Glomerular visceral epithelial cell (primary cell): ENCODE measurements around the gene LHX2.

Experiments
- DNase-seq: peaks from one replicate; pipeline ENCODE4 v3.0.0-alpha.2; 2016; ENCODE audit errors: extremely low spot score

The LHX2 gene

GRCh38 chr9:123999661-124000060, 11.9 kb upstream of the LHX2 start:
- no peak for DNase-seq

- no peak for DNase-seq
Observed at GRCh38 chr9:124000161-124000783, 11.3 kb upstream of the LHX2 start.

DNA sequence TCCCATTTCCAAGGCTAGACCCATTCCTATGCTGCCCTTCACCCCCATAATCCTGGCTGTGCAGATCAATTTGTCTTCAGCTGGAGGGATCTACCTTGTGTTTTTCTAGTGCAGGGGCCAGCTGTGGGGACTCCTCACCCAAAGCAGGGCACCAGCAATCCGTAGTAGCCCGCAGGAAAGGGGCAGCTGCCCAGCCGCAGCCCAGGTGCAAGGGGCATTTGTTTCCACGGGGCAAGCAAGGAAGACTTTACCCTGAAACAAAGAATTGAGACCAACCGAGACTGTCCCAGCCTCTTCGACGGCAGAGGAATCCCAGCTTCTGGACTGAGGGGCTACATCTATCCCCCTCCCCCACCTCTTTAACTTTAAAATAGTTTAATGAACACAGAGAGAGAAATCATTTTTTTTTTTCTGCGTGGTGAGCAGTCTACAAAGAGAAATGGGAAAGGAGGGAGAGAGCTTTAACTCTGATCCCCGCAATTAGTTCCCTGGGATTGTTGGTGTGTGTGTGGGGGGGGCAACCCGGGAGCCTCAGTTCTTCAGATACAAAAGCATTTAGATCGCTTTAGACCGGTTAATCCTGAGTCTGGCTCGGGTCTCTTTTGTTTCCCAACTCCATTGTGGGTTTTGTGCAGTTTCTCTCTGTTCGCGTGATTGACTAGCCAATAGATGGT, 10.6 kb upstream of the LHX2 start:
- DNase-seq = no peak

DNA sequence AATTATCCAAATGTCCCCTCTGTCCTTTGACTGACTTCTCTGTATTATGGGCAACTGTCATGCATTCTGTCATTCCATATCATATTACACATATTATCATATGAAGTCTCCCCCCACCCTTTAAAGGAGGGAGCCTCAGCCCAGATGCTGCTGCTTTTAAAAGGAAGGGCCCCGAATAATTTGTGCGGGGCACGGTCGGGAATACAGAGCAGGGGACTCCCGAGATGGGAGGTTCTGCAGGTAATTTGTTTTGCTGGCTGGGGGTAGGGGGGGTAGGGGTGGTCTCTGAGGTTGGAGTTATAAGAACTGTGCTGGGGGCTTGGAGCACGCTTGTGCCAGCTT, 10.1 kb upstream of the LHX2 start:
- DNase-seq = no peak

DNA sequence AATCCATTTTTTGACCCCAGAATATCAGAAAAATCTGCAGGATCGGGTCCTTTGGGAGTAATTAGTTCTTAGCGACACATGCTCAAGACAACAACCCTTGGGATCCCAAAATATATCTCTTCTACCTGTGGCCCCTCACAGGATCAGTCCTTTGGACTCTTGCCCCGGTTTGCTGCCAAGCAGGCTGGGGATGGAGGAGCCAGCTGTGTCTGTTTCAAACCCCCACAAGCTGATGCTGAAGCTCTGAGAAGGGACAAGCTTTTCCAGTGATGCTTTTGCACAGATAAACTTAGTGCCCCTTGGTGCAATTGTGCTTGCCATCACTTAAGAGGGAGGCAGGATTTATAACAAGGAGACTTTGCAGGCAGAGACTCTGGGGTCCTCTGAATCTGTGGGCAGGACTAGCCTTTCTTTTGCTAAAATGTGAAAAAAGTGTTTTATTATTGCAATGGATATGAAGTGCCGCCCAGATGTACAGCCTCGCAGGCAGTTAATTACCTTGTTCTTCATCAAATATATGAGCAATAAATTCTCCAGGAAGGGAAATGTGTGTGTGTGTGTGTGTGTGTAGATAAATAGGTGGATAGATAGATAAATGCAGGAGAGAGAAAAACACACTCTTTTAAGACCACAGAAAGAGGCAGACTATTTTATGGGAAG, 9.6 kb upstream of the LHX2 start:
- no peak for DNase-seq

GRCh38 chr9:124003636-124004349, 7.8 kb upstream of the LHX2 start:
- no peak for DNase-seq

- no peak for DNase-seq
Observed at GRCh38 chr9:124004593-124004992, 7.0 kb upstream of the LHX2 start.

- no peak for DNase-seq
Observed at GRCh38 chr9:124005029-124005771, 6.4 kb upstream of the LHX2 start.

GRCh38 chr9:124006448-124007361, 4.9 kb upstream of the LHX2 start:
- no peak for DNase-seq

GRCh38 chr9:124007565-124008302, 3.8 kb upstream of the LHX2 start:
- DNase-seq = no peak

DNA sequence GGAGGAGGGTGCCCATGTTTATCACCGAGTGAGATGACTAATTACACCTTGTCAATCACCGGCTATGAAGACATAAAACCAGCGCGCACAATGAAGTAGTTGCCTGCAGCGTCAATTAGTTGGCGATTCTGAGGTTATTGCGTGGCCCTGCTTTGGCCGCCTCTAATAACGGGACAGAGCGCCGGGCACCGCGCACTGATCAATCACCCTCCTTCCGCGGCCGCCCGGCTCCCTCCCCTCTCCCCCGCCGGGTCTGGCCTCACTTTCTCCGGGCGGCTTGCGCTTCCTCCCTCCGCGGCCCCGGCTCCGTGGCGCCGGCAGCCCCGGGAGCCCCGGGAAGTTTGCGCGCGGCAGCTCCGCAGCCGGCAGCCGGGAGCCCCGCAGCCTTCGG, 3.3 kb upstream of the LHX2 start:
- DNase-seq = no peak

DNA sequence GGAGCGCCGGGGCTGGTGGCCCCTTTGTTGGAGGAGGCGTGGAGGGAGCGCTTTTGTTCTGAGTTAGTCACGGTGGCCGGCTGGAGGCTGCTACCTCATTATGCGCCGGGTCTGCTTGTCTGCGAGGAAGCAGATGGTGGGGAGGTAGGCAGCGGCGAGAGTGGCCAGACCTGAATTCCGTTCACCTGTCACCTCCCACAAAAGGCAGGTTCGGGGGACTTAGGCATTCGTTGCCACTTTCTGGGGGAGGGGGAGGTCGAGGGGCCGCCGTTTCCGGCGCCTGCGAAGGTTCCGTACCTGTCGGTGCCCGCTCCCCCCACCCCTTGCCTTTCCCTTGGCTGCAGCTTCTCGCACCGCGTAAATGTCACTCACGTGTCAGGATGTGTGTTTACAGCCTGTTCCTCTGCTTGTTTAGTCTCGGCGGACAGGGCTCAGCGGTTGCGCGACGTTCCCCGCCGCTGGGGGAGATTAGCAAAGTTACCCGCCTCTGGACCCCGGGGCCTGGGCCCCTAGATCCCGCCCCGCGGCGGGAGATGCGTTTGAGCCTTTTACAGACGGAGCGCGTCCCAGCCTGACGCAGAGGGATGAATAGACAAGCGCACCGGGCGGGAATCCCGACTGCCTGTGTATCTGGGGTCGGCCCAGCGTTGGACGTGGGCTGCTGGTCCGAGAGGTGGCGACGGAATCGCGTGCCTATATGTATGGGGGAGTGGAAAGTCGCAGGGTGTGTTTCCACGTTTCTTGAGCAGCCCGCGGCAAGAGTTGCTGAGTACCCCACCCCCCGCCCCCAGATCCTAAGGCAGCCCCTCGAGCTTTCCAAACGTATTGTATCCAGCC, 2.7 kb upstream of the LHX2 start:
- no peak for DNase-seq

DNA sequence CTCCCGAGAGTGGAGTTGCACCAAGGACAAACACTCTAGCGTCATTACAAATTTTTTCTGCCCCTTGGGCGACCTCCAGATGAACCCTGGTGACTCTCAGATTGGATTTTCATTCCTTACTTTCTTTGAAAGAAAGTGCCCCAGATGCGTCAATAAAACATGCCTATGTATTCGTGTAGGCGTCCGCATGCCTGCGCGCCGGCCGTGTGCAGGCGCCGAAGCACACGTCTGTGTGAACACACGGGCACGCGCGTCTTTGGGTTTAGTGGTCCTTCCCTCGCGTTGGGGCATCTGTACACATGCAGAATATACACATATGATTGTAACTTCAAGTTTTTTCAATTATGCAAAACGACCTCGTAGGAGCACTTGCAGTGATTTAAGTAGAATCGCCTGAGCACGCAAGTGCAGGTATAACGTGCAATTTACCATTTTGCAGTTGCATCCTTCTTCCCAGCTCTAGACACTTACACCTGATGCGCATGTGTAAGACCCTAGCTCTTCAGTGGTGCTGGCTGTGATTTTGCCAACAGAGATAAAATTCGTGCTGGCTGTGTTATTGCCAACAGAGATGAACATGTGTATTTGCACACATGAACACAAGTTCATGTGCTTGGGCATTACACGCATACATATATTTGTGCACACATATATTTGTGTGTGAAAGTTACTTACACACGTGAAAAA, 1.9 kb upstream of the LHX2 start:
- DNase-seq = no peak

DNA sequence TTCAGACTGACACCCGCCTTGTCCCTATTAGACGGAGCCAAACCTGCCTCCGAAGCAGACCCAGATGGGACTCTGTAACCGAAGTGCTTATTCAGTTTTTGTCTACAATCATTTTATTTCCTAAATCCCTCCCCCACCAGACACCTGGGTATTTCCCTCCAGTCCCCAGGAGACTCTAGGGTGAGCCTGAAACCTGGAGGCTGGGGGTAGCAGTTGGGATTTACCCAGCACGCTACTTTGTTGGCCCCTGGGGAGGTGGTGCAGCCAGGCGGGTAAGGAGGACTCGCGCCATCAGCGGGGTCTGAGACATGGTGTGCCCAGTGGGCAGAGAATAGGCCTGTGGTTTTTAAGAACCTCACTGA, 1.3 kb upstream of the LHX2 start:
- no peak for DNase-seq

DNA sequence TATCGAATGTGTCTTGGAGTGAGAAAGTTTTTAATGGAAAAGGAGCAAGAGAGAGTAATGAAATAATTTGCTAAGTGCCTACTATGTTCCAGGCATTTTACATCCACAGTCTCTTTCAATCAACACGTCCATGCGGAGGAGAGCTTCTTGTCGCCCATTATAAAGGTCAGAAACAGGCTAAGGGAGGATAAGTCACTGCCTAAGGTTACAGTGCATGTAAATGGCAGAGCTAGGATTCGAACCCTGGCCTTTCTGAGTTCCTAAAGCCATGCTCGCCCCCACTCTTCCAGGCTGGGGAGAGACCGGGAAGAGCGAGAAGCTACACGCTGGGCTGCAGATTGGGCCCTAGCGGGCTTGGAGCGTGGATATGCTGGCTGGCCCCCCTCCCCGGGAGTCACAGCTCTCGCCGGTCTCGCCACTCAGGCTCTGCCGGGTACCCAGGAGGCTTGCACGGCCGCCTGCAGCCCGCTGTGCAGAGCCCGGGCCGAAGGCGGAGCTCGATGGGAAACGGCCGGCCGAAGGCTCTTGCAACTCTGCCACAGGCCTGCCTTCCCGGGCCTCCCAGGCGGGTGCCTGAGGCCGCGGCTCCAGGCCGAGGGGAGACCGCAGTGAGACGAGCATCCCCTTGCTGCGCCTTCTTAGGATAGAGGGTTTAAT, 775 bp upstream of the LHX2 start:
- DNase-seq = peak; percentile 24

- DNase-seq = no peak
Observed at GRCh38 chr9:124012368-124013301, 1.1 kb downstream of the LHX2 start.
